BJ (cell line): Measurements from ENCODE around the gene TSPAN7. TPM values are rescaled to one million over a fixed set of nuclear protein-coding genes. Genes with fewer than 3 reads are reported as not detected.
A peak's percentile ranks its signal among the peaks of the same experiment; 100 is the strongest.

ENCODE experiments used
- CTCF ChIA-PET: fragments of 350-600 bp; formaldehyde crosslinking; extraction: SDS; loops from one replicate; lab custom pipeline; 2021; ENCODE audit warnings: antibody characterized with exemption, inconsistent platforms; lab: Yijun Ruan, JAX
- POLR2A ChIA-PET: fragments of 300-600 bp; sonication (Branson Sonifier 250); formaldehyde crosslinking; extraction: SDS; loops from one replicate; lab custom pipeline; 2021; ENCODE audit warnings: antibody characterized with exemption; lab: Charles Lee
- DNase-seq: peaks from one replicate; pipeline ENCODE4 v3.0.0-alpha.2; 2011; ENCODE audit warnings: low read depth
- H3K27me3 ChIP-seq: 2 replicates; pipeline ENCODE4 v1.6.0; 2011; ENCODE audit warnings: low read length; ENCODE audit not compliant: control insufficient read depth, insufficient read depth
- H3K36me3 ChIP-seq: 2 replicates; pipeline ENCODE4 v1.5.1; 2011; ENCODE audit warnings: low read length; ENCODE audit not compliant: control insufficient read depth, insufficient read depth
- H3K4me3 ChIP-seq: 2 replicates; pipeline ENCODE4 v1.5.1; 2011; ENCODE audit warnings: low read depth, mild to moderate bottlenecking, control low read depth, low read length
- CTCF ChIP-seq: IDR thresholded peaks from 2 replicates; pipeline ENCODE4 v1.5.1; 2011; ENCODE audit warnings: low read depth, mild to moderate bottlenecking, control low read depth, inconsistent platforms, low read length, moderate library complexity; ENCODE audit not compliant: insufficient read depth
- polyA plus RNA-seq: library from polyadenylated mRNA; depleted of rRNA; stranded (reverse); fragments of >200 nt; gene quantifications from 2 replicates; pipeline ENCODE4 v1.2.3, GENCODE V29; 2011

TSPAN7 gene
- polyA plus RNA-seq, 1 experiment: not detected

GRCh38 chrX:38626296-38626695 is 65.0 kb downstream of the TSPAN7 start:
- ChIA-PET POLR2A (no interaction called here), CTCF (no interaction called here)
- TF ChIP-seq CTCF: no peak
- no peak for DNase-seq
- Histone ChIP-seq H3K36me3 (no peaks in the 10 kb centered on the region), H3K27me3 (no peaks in the 10 kb centered on the region), H3K4me3 (no peak overlapping the region)

- ChIA-PET POLR2A (no interaction called here), CTCF (interaction anchor here (0.6 to 0.7 kb wide), 2 partner anchors 30 to 36 kb away, joined by 3 to 7 read pairs; no protein-coding TSS in a partner anchor)
- Histone ChIP-seq H3K4me3 (no peak overlapping the region), H3K27me3 (no peaks in the 10 kb centered on the region), H3K36me3 (no peaks in the 10 kb centered on the region)
- DNase-seq: no peak
- TF ChIP-seq CTCF: peak; percentile 21; the same call in 1 of the 2 replicates
Observed at GRCh38 chrX:38627683-38628082, 66.3 kb downstream of the TSPAN7 start.

GRCh38 chrX:38628587-38628986 is 67.2 kb downstream of the TSPAN7 start:
- Histone ChIP-seq H3K4me3 (no peak overlapping the region), H3K36me3 (no peaks in the 10 kb centered on the region), H3K27me3 (no peaks in the 10 kb centered on the region)
- DNase-seq: no peak
- TF ChIP-seq CTCF: no peak
- CTCF ChIA-PET: no interaction called here
- POLR2A ChIA-PET: no interaction called here

GRCh38 chrX:38632516-38632915 is 71.2 kb downstream of the TSPAN7 start:
- Histone ChIP-seq H3K36me3 (no peaks in the 10 kb centered on the region), H3K4me3 (no peak overlapping the region), H3K27me3 (no peaks in the 10 kb centered on the region)
- no peak for DNase-seq
- ChIA-PET CTCF (no interaction called here), POLR2A (no interaction called here)
- no peak for TF ChIP-seq CTCF

GRCh38 chrX:38634665-38635064 is 73.3 kb downstream of the TSPAN7 start:
- no peak for DNase-seq
- ChIA-PET POLR2A (no interaction called here), CTCF (no interaction called here)
- no peaks in the 10 kb centered on the region for H3K27me3 ChIP-seq
- no peak for TF ChIP-seq CTCF
- no peaks in the 10 kb centered on the region for H3K36me3 ChIP-seq
- H3K4me3 ChIP-seq: no peak overlapping the region
